Neural cell (in vitro differentiated cells): ENCODE results near the gene C2CD2. TPM values are rescaled to one million over a fixed set of nuclear protein-coding genes. Genes with fewer than 3 reads are reported as not detected.

Source experiments
- H2AFZ ChIP-seq: fragments of 200-600, 300-800 bp; sonication (generic), shearing (Covaris generic); 2 replicates; pipeline ENCODE4 v1.6.0; 2014; ENCODE audit warnings: low read depth, mild to moderate bottlenecking, antibody characterized with exemption, low read length, moderate library complexity
- H3F3A ChIP-seq: fragments of 200-600 bp; shearing (Covaris generic); 2 replicates; pipeline ENCODE4 v1.6.1; 2016; ENCODE audit warnings: mild to moderate bottlenecking, moderate library complexity, mixed read lengths, antibody characterized with exemption, low read length; ENCODE audit not compliant: insufficient read depth, poor library complexity, severe bottlenecking
- H3K27ac ChIP-seq: fragments of 200-600, 300-800 bp; sonication (generic), shearing (Covaris generic); 2 replicates; pipeline ENCODE4 v1.5.1; 2014; ENCODE audit warnings: mild to moderate bottlenecking, low read length, moderate library complexity
- H3K27me3 ChIP-seq: fragments of 300-800, 200-600 bp; sonication (generic), shearing (Covaris generic); 2 replicates; pipeline ENCODE4 v1.6.0; 2014; ENCODE audit warnings: mild to moderate bottlenecking, low read depth, low read length, moderate library complexity; ENCODE audit not compliant: insufficient read depth
- H3K36me3 ChIP-seq: fragments of 300-800, 200-600 bp; sonication (generic), shearing (Covaris generic); 2 replicates; pipeline ENCODE4 v1.5.1; 2014; ENCODE audit warnings: mild to moderate bottlenecking, antibody characterized with exemption, low read length, moderate library complexity; ENCODE audit not compliant: insufficient read depth
- H3K4me2 ChIP-seq: fragments of 300-800, 200-600 bp; sonication (generic), shearing (Covaris generic); 2 replicates; pipeline ENCODE4 v1.6.0; 2014; ENCODE audit warnings: mild to moderate bottlenecking, low read length
- H3K4me3 ChIP-seq: fragments of 300-800, 200-600 bp; sonication (generic), shearing (Covaris generic); 2 replicates; pipeline ENCODE4 v1.5.1; 2014; ENCODE audit warnings: mild to moderate bottlenecking, low read length, moderate library complexity
- H3K79me2 ChIP-seq: fragments of 200-600 bp; shearing (Covaris generic); replicated peaks from 2 replicates; pipeline ENCODE4 v1.6.0; 2014; ENCODE audit warnings: mild to moderate bottlenecking, low read length, moderate library complexity; ENCODE audit not compliant: insufficient read depth
- H3K9ac ChIP-seq: fragments of 300-800, 200-600 bp; sonication (generic), shearing (Covaris generic); 2 replicates; pipeline ENCODE4 v1.6.1; 2016; ENCODE audit warnings: mild to moderate bottlenecking, low read length, mixed read lengths
- H3K9me2 ChIP-seq: fragments of 200-600 bp; shearing (Covaris generic); 2 replicates; pipeline ENCODE4 v1.6.1; 2016; ENCODE audit warnings: mild to moderate bottlenecking, low read length, mixed read lengths; ENCODE audit not compliant: insufficient read depth
- H3K9me3 ChIP-seq: fragments of 200-600, 300-800 bp; sonication (generic), shearing (Covaris generic); 2 replicates; pipeline ENCODE4 v1.6.1; 2016; ENCODE audit warnings: mild to moderate bottlenecking, mixed run types, low read length, moderate library complexity, mixed read lengths
- H4K20me1 ChIP-seq: fragments of 200-600 bp; shearing (Covaris generic); 2 replicates; pipeline ENCODE4 v1.6.1; 2016; ENCODE audit warnings: mild to moderate bottlenecking, mixed run types; ENCODE audit not compliant: insufficient read depth
- CTCF ChIP-seq: fragments of 450-650 bp; IDR thresholded peaks from 2 replicates; pipeline ENCODE4 v1.5.1; 2014; ENCODE audit warnings: antibody characterized with exemption, mild to moderate bottlenecking, moderate library complexity; ENCODE audit not compliant: poor library complexity, severe bottlenecking
- EP300 ChIP-seq: fragments of 450-650 bp; conservative IDR thresholded peaks from 2 replicates; pipeline ENCODE4 v1.6.1; 2014; ENCODE audit warnings: antibody characterized with exemption, mild to moderate bottlenecking, moderate library complexity; ENCODE audit not compliant: poor library complexity, severe bottlenecking
- EZH2 ChIP-seq: fragments of 200-600, 300-800 bp; shearing (Covaris generic), sonication (generic); IDR thresholded peaks from 2 replicates; pipeline ENCODE4 v1.6.1; 2014; ENCODE audit warnings: antibody characterized with exemption, low read length, borderline replicate concordance, mild to moderate bottlenecking; ENCODE audit not compliant: insufficient read depth, poor library complexity, severe bottlenecking
- MXI1 ChIP-seq: fragments of 450-650 bp; conservative IDR thresholded peaks from 2 replicates; pipeline ENCODE4 v1.6.1; 2014; ENCODE audit warnings: antibody characterized with exemption, mild to moderate bottlenecking; ENCODE audit not compliant: poor library complexity, severe bottlenecking
- POLR2AphosphoS5 ChIP-seq: IDR thresholded peaks from 2 replicates; pipeline ENCODE4 v1.6.1; 2012
- RAD21 ChIP-seq: fragments of 450-650 bp; conservative IDR thresholded peaks from 2 replicates; pipeline ENCODE4 v1.6.1; 2014; ENCODE audit warnings: antibody characterized with exemption, mild to moderate bottlenecking, moderate library complexity
- REST ChIP-seq: IDR thresholded peaks from 2 replicates; pipeline ENCODE4 v1.6.1; 2012; ENCODE audit warnings: borderline replicate concordance
- SMC3 ChIP-seq: fragments of 450-650 bp; conservative IDR thresholded peaks from 2 replicates; pipeline ENCODE4 v1.6.1; 2014; ENCODE audit warnings: antibody characterized with exemption, mild to moderate bottlenecking, moderate library complexity; ENCODE audit not compliant: poor library complexity
- TAF1 ChIP-seq: IDR thresholded peaks from 2 replicates; pipeline ENCODE4 v1.6.1; 2012; ENCODE audit warnings: low read depth
- polyA plus RNA-seq: library from polyadenylated mRNA; depleted of rRNA; stranded (reverse); fragments of >200 nt; gene quantifications from 2 replicates; pipeline ENCODE4 v1.2.3, GENCODE V29; 2014

Gene C2CD2
- polyA plus RNA-seq, 1 donor from 2014 or later = 0.88 TPM

- Histone ChIP-seq H3K4me3 (no peak overlapping the region), H3K79me2 (no peaks in the 10 kb centered on the region), H3K9me3 (no peaks in the 10 kb centered on the region), H3K27me3 (no peaks in the 10 kb centered on the region), H3K27ac (no peak overlapping the region), H2AFZ (no peak overlapping the region), H3F3A (no peaks in the 10 kb centered on the region), H3K9ac (no peak overlapping the region), H4K20me1 (no peaks in the 10 kb centered on the region), H3K36me3 (no peaks in the 10 kb centered on the region), H3K4me2 (no peak overlapping the region), H3K9me2 (no peaks in the 10 kb centered on the region)
- TF ChIP-seq RAD21 (no peak), EP300 (no peak), EZH2 (no peak), SMC3 (no peak)
Measured at GRCh38 chr21:41913230-41913629, 40.6 kb downstream of the C2CD2 start.

GRCh38 chr21:41908829-41909228, 45.0 kb downstream of the C2CD2 start:
- Histone ChIP-seq H3K27me3 (no peaks in the 10 kb centered on the region), H3K9me2 (no peaks in the 10 kb centered on the region), H2AFZ (no peak overlapping the region), H3K4me2 (no peak overlapping the region), H3K9ac (no peak overlapping the region), H3K4me3 (no peak overlapping the region), H4K20me1 (no peaks in the 10 kb centered on the region), H3F3A (no peaks in the 10 kb centered on the region), H3K27ac (no peak overlapping the region), H3K36me3 (no peaks in the 10 kb centered on the region), H3K9me3 (no peaks in the 10 kb centered on the region), H3K79me2 (no peaks in the 10 kb centered on the region)
- no peak for TF ChIP-seq EP300
- TF ChIP-seq REST = no peak
- TF ChIP-seq SMC3 = no peak
- no peak for TF ChIP-seq POLR2AphosphoS5
- TF ChIP-seq MXI1 = no peak
- no peak for TF ChIP-seq CTCF
- TF ChIP-seq RAD21 = no peak
- no peak for TF ChIP-seq TAF1
- TF ChIP-seq EZH2 = no peak
